GM12801 (cell line): Measurements from ENCODE around the gene CARD10.

Experiments
- TF ChIP-seq, protein P1 (sequence below): IDR thresholded peaks from one replicate; pipeline ENCODE4 v1.5.1; 2011; ENCODE audit warnings: control low read depth; ENCODE audit not compliant: insufficient read length; ENCODE audit errors: extremely low read depth

Gene CARD10

DNA sequence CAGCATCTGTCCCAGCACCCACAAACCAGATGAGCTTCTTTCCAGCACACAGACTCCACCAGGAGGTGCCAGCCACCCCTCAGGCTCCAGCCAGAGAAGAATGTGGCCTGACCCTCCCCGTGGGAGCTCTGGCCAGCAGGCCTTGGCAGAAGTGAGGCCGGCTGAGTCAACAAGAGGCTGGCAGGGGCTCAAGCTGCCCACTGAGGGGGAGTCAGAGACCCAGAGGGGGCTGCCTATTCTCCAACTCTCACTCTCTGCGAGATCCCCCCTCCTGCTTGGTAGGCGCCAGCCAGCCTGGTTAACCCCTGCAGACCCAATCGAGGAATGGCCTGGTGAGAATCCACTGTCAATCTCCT, 30.5 kb upstream of the CARD10 start:
- TF ChIP-seq, protein P1, sequence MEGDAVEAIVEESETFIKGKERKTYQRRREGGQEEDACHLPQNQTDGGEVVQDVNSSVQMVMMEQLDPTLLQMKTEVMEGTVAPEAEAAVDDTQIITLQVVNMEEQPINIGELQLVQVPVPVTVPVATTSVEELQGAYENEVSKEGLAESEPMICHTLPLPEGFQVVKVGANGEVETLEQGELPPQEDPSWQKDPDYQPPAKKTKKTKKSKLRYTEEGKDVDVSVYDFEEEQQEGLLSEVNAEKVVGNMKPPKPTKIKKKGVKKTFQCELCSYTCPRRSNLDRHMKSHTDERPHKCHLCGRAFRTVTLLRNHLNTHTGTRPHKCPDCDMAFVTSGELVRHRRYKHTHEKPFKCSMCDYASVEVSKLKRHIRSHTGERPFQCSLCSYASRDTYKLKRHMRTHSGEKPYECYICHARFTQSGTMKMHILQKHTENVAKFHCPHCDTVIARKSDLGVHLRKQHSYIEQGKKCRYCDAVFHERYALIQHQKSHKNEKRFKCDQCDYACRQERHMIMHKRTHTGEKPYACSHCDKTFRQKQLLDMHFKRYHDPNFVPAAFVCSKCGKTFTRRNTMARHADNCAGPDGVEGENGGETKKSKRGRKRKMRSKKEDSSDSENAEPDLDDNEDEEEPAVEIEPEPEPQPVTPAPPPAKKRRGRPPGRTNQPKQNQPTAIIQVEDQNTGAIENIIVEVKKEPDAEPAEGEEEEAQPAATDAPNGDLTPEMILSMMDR = no peak

DNA sequence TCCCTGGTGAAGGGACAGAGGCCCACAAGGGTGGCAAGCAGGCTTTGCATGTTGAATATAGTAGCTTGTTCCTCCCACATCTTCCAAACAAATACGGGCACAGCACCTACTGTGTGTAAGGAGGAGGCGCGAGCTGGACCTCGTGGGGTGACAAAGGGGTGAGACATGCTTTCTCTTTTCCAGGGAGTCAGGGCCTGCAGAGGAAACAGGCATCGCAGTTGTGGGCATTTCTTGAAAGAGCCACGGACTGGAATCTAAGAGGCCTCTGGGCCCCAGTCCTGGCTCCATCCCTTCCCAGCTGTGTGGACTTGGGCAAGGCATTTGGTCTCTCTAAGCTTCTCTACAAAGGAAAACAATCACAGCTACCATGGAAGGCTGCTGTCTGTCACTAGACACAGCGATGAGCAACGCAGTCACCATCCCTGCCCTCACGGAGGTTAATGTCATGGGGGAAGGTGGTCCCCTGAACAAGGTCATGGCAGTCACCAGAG, 28.1 kb upstream of the CARD10 start:
- TF ChIP-seq, protein P1 = no peak

DNA sequence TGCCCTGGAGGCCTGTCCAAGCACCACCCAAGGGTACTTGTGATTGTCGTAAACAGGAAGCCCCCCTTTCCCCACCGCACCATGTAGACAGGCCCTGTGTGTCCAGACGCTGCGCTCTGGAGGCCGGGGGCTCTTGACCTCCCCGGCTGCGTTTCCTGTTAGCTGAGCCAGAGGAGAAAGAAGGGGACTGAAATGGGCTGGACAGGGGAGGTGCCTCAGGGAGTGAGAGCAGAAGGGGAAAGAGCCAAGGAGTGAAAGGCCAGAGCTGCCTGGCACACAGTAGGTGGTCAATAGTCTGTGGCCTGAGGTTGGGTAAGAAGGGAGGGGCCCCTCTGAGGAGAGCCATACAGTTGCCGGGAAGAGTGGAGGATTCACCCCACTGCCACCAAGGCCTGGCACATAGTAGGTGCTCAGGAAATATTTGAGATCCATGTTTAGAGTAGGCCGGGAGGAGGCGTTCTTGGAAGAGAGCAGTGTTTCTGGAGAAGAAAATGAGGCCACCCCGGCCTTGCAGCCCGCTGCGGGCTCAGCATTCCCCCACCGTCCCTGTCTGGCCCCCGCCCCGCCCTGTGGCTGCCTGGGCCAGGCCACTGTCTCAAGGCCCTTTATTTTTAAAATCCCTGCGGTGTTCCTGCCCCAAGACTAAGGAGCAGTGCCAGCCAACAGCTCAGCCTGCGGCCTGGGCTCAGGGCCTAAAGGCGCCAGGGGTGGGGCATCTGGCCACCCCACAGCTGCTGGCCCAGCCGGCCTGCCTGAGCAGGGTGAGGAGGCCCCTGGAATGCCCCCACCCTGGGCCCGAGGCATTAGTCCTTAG, 27.4 kb upstream of the CARD10 start:
- TF ChIP-seq, protein P1 = no peak

DNA sequence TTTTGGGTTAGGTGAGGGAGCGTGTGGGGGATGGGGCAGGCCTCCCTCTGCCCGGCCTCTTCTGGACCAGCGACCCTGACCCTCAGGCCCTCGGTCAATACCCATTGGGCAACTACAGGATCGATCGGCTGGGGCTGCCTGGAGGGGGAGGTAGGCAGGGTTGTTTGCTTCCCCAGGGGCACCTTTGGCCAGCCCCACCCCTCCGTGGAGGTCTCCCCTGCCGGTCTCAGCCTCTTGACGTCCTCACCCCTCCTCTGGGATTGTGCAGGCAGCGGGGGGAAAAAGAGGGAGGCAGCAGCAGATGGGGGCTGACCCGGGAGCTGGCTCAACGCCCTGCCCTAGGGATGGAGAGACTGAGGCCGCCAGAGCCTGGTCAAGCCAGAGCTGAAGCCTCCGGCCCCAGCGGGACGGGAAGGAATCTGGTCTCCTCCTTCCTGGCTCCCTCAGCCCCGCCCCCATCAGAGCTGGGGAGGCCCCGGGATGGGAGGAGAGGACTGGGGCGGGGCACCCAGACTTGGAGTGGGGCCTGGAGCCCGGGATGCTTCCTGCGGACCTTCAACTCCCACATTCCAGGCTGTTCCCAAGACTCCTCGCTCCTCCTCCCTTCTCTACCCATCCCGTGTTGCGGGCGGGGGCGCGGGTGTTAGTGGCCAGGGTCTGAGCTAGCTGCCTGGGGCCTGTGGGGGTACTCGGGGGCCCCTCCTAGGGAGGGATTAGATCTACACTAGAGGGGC, 26.7 kb upstream of the CARD10 start:
- TF ChIP-seq, protein P1 = no peak

DNA sequence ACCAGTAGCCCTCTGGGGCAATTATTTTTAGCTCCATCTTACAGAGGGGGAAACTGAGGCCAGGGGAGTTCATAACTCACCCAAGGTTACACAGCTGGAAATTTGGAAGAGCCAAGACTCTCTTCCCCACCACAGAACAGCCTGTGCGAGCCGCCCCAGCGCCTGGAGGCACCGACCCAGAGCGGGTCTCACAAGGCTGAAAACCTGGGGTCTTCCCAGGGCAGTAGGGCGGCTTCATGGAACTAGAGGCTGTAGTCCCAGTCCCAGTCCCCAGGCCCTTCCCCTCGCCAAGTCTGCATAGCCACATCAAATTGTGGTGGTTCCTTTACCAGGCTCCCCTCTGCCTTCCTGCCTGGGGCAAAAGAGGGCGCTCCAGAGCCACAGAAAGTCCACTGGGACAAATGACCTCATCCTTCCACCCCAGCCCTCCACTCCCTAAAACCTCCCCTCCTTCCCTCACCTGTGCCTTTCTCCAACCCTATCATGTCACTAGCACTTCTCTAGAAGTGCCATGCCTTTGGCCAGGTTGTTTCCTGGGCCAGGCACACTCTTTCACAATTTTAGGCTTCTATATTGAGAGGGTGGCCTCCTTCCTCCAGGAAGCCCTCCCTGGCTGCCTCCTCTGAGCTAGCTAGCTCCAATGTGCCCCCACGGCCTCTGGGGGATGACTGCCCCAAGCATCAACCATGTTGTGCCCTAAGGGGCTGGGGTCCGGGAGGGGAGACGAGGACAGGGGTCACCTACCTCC, 25.9 kb upstream of the CARD10 start:
- TF ChIP-seq, protein P1 = no peak

DNA sequence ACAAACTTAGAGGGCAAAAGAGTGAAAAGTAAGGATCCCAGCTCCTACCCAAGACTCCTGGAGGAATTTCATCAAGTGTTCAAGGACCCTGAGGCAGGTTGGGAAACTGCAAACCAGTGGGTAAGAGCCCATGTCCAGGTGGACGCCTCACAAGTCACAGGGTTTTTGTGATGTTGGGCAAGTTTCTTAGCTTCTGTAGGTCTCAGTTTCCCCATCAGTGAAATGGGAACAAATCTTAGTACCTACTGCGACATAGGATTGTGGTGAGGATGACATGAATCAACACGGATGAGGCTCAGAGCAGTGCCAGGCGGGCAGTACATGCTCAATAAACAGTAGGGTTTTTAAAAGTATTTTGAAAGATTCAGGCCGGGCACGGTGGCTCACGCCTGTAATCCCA, 23.7 kb upstream of the CARD10 start:
- TF ChIP-seq, protein P1 = no peak
